Measurements from ENCODE around the gene ZMYND8.

The ZMYND8 gene

GRCh38 chr20:47278907-47279348, 77.6 kb downstream of the ZMYND8 start:
- TF ChIP-seq FOXP2 (optimal IDR thresholded peaks at IDR 0.05; ENCODE audit: borderline replicate concordance, extremely low read depth, extremely low read length, insufficient read depth) (no peak), SIN3A (IDR thresholded peaks at IDR 0.05; ENCODE audit: borderline replicate concordance, insufficient read depth, low read length) (no peak), POLR2AphosphoS5 (IDR thresholded peaks at IDR 0.05; ENCODE audit: low read depth, low read length) (no peak), TAF1 (IDR thresholded peaks at IDR 0.05; ENCODE audit: borderline replicate concordance, insufficient read depth, low read length) (no peak)
- TF ChIP-seq, protein P1, sequence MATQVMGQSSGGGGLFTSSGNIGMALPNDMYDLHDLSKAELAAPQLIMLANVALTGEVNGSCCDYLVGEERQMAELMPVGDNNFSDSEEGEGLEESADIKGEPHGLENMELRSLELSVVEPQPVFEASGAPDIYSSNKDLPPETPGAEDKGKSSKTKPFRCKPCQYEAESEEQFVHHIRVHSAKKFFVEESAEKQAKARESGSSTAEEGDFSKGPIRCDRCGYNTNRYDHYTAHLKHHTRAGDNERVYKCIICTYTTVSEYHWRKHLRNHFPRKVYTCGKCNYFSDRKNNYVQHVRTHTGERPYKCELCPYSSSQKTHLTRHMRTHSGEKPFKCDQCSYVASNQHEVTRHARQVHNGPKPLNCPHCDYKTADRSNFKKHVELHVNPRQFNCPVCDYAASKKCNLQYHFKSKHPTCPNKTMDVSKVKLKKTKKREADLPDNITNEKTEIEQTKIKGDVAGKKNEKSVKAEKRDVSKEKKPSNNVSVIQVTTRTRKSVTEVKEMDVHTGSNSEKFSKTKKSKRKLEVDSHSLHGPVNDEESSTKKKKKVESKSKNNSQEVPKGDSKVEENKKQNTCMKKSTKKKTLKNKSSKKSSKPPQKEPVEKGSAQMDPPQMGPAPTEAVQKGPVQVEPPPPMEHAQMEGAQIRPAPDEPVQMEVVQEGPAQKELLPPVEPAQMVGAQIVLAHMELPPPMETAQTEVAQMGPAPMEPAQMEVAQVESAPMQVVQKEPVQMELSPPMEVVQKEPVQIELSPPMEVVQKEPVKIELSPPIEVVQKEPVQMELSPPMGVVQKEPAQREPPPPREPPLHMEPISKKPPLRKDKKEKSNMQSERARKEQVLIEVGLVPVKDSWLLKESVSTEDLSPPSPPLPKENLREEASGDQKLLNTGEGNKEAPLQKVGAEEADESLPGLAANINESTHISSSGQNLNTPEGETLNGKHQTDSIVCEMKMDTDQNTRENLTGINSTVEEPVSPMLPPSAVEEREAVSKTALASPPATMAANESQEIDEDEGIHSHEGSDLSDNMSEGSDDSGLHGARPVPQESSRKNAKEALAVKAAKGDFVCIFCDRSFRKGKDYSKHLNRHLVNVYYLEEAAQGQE (IDR thresholded peaks at IDR 0.05; ENCODE audit: insufficient read depth in 1 of 2, low read depth in 2 of 2, low read length in 2 of 2), result no peak

- TF ChIP-seq FOXP2 (optimal IDR thresholded peaks at IDR 0.05; ENCODE audit: borderline replicate concordance, extremely low read depth, extremely low read length, insufficient read depth), result no peak
- TF ChIP-seq SIN3A (IDR thresholded peaks at IDR 0.05; ENCODE audit: borderline replicate concordance, insufficient read depth, low read length), result no peak
- TF ChIP-seq POLR2AphosphoS5 (IDR thresholded peaks at IDR 0.05; ENCODE audit: low read depth, low read length), result no peak
- TF ChIP-seq, protein P1 (IDR thresholded peaks at IDR 0.05; ENCODE audit: insufficient read depth in 1 of 2, low read depth in 2 of 2, low read length in 2 of 2), result no peak
- TF ChIP-seq TAF1 (IDR thresholded peaks at IDR 0.05; ENCODE audit: borderline replicate concordance, insufficient read depth, low read length), result no peak
Measured at GRCh38 chr20:47276851-47277534, 79.5 kb downstream of the ZMYND8 start.

DNA sequence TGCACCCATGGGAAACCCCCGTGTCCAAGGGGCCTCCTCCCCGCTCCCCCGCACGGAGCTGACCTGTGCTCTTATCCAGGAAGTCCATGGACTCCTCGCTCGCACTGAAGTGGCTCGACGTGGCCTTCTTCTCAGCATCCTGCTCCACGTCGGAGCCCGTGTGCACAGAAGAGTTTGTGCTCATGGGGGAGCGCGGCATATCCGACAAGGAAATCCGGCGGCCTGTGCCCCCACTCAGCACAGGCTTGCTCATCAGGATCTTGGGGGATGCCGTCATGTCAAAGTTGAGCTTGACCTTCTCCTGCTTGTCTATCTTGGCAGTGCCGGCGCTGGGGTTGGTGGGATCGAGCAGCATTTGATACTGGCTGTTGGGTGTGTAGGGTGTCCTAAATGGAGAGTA, 80.2 kb downstream of the ZMYND8 start:
- TF ChIP-seq, protein P1 (IDR thresholded peaks at IDR 0.05; ENCODE audit: insufficient read depth in 1 of 2, low read depth in 2 of 2, low read length in 2 of 2), result no peak
- TF ChIP-seq SIN3A (IDR thresholded peaks at IDR 0.05; ENCODE audit: borderline replicate concordance, insufficient read depth, low read length), result no peak
- no peak for TF ChIP-seq FOXP2 (optimal IDR thresholded peaks at IDR 0.05; ENCODE audit: borderline replicate concordance, extremely low read depth, extremely low read length, insufficient read depth)
- TF ChIP-seq TAF1 (IDR thresholded peaks at IDR 0.05; ENCODE audit: borderline replicate concordance, insufficient read depth, low read length), result no peak
- no peak for TF ChIP-seq POLR2AphosphoS5 (IDR thresholded peaks at IDR 0.05; ENCODE audit: low read depth, low read length)

- TF ChIP-seq SIN3A (IDR thresholded peaks at IDR 0.05; ENCODE audit: borderline replicate concordance, insufficient read depth, low read length) (no peak), POLR2AphosphoS5 (IDR thresholded peaks at IDR 0.05; ENCODE audit: low read depth, low read length) (no peak), FOXP2 (optimal IDR thresholded peaks at IDR 0.05; ENCODE audit: borderline replicate concordance, extremely low read depth, extremely low read length, insufficient read depth) (no peak), TAF1 (IDR thresholded peaks at IDR 0.05; ENCODE audit: borderline replicate concordance, insufficient read depth, low read length) (no peak)
- TF ChIP-seq, protein P1 (IDR thresholded peaks at IDR 0.05; ENCODE audit: insufficient read depth in 1 of 2, low read depth in 2 of 2, low read length in 2 of 2), result no peak
Measured at GRCh38 chr20:47275548-47275947, 81.0 kb downstream of the ZMYND8 start.

Measured in PFSK-1 (cell line).